ENCODE results near the gene XPO4. TPM values are rescaled to one million over a fixed set of nuclear protein-coding genes. Genes with fewer than 3 reads are reported as not detected.

The XPO4 gene
- total and polyA plus RNA-seq, 2 of the 8 experiments (the other 6 are each of a cell fraction or from before 2014, with no cell fraction given), result 11.9 to 33.3 TPM

GRCh38 chr13:20810808-20811207, 91.7 kb downstream of the XPO4 start:
- TF ChIP-seq POLR2A (IDR thresholded peaks at IDR 0.05; ENCODE audit: control extremely low read depth in 1 of 2, low read depth in 2 of 2, low read length in 2 of 2) (no peak), NRF1 (IDR thresholded peaks at IDR 0.05; ENCODE audit: low read depth, low read length) (no peak), ATF3 (IDR thresholded peaks at IDR 0.05; ENCODE audit: insufficient read depth, low read depth, low read length) (no peak), BRCA1 (IDR thresholded peaks at IDR 0.05; ENCODE audit: low read depth, low read length) (no peak), YY1 (IDR thresholded peaks at IDR 0.05; ENCODE audit: low read depth, low read length) (no peak), EZH2 (IDR thresholded peaks at IDR 0.05; ENCODE audit: low read depth, low read length, severe bottlenecking) (no peak), CBX5 (IDR thresholded peaks at IDR 0.05; ENCODE audit: low read depth, low read length) (no peak), TEAD4 (IDR thresholded peaks at IDR 0.05; ENCODE audit: low read depth, low read length) (no peak), CEBPB (IDR thresholded peaks at IDR 0.05; ENCODE audit: low read depth, low read length) (no peak), FOSL1 (IDR thresholded peaks at IDR 0.05; ENCODE audit: insufficient read depth, low read depth, low read length) (no peak)
- H3K36me3 ChIP-seq (ENCODE audit: control insufficient read depth in 2 of 4, insufficient read depth in 4 of 4, low read length in 3 of 4), result peaks cover 0 to 18% (median 15%) of the 10 kb centered on the region in 4 experiments; a peak in 7 of 8 replicates
- CTCF ChIA-PET (ENCODE audit: partially characterized antibody), result interaction anchor here (2.4 kb wide), 1 partner anchor 18 kb away, joined by 8 read pairs; no protein-coding TSS in a partner anchor

More at GRCh38 chr13:20810808-20811207, 91.7 kb downstream of the XPO4 start:
- Histone ChIP-seq H3K27ac (ENCODE audit: low read depth, low read length) (no peak overlapping the region), H3K14ac (ENCODE audit: insufficient read length) (no peak overlapping the region), H3K79me2 (ENCODE audit: control insufficient read depth in 1 of 2, insufficient read depth in 2 of 2, low read length in 2 of 2) (peaks cover 0 to 8% of the 10 kb centered on the region in 2 experiments; a peak in 1 of 4 replicates), H2AK5ac (ENCODE audit: low read depth, low read length) (no peak overlapping the region), H3K4me3 (ENCODE audit: extremely low read depth in 1 of 4, insufficient read depth in 2 of 4, low read depth in 3 of 4, low read length in 4 of 4) (no peak overlapping the region), H4K91ac (replicated peaks; ENCODE audit: insufficient read length, low read length) (no peak overlapping the region), H2BK15ac (ENCODE audit: low read length) (no peak overlapping the region), H2BK120ac (replicated peaks; ENCODE audit: low read depth, low read length) (no peak overlapping the region), H4K20me1 (replicated peaks in 1 of 2; ENCODE audit: control insufficient read depth in 1 of 2, insufficient read depth in 2 of 2, low read length in 2 of 2) (no peaks in the 10 kb centered on the region), H2BK5ac (ENCODE audit: low read depth, low read length) (no peak overlapping the region), H3K4ac (replicated peaks; ENCODE audit: insufficient read length, low read depth, low read length) (no peak overlapping the region), H3K9ac (replicated peaks in 1 of 4; ENCODE audit: extremely low read depth in 1 of 4, low read depth in 3 of 4, low read length in 3 of 4) (no peak overlapping the region), H2BK20ac (ENCODE audit: low read length) (no peak overlapping the region), H2AFZ (ENCODE audit: low read length) (no peak overlapping the region), H3K4me2 (ENCODE audit: insufficient read depth in 1 of 2, low read depth in 2 of 2, low read length in 2 of 2) (no peak overlapping the region), H3K18ac (ENCODE audit: extremely low read depth, low read length) (no peak overlapping the region), H2BK12ac (ENCODE audit: low read depth, low read length) (no peak overlapping the region), H3K79me1 (ENCODE audit: low read depth, low read length) (no peaks in the 10 kb centered on the region), H3K56ac (replicated peaks; ENCODE audit: insufficient read length, low read depth, low read length) (no peak overlapping the region), H3K23ac (ENCODE audit: insufficient read length) (no peak overlapping the region), H3K27me3 (replicated peaks in 1 of 4; ENCODE audit: control insufficient read depth in 3 of 4, extremely low read depth in 1 of 4, insufficient read depth in 3 of 4, low read length in 3 of 4) (no peaks in the 10 kb centered on the region), H3K9me3 (ENCODE audit: insufficient read depth in 2 of 2, low read depth in 1 of 2, low read length in 1 of 2) (no peaks in the 10 kb centered on the region), H3K4me1 (replicated peaks in 1 of 4; ENCODE audit: control insufficient read depth in 3 of 4, insufficient read depth in 4 of 4, low read length in 3 of 4) (no peaks in the 10 kb centered on the region), H3K23me2 (ENCODE audit: low read depth, low read length) (no peaks in the 10 kb centered on the region), H4K8ac (ENCODE audit: extremely low read depth, insufficient read depth, low read length) (no peak overlapping the region), H4K5ac (ENCODE audit: insufficient read length, low read depth, low read length) (no peak overlapping the region)
- 92% methylated on average over 2 of the region's 2 CpGs; no CpG with 5 or more reads in 1 of the 2 experiments for WGBS, 2 experiments (ENCODE audit: extremely low coverage in 1 of 2, insufficient coverage in 1 of 2, insufficient read length in 1 of 2, insufficient replicate concordance in 2 of 2, low coverage in 1 of 2, low lambda C conversion rate in 2 of 2, missing lambda C conversion rate in 1 of 2)
- no peak for DNase-seq (ENCODE audit: low read depth in 1 of 2, low spot score in 2 of 2)
- POLR2A ChIA-PET (ENCODE audit: partially characterized antibody), result interaction anchor here (1.1 kb wide), 1 partner anchor 12 kb away, joined by 3 read pairs; no protein-coding TSS in a partner anchor
- no peak for FAIRE-seq
